KMS-11 (cell line): ENCODE measurements around the gene FAXC.

ENCODE experiments used
- H2AFZ ChIP-seq: fragments of 200-600 bp; sonication (generic); 2 replicates; pipeline ENCODE4 v1.6.1; 2016; ENCODE audit warnings: antibody characterized with exemption, mixed run types, low read depth
- H3K27ac ChIP-seq: fragments of 200-600 bp; sonication (generic); 2 replicates; pipeline ENCODE4 v1.6.1; 2016; ENCODE audit warnings: mild to moderate bottlenecking, mixed run types
- H3K27me3 ChIP-seq: fragments of 200-600 bp; sonication (generic); 2 replicates; pipeline ENCODE4 v1.6.1; 2017; ENCODE audit warnings: mild to moderate bottlenecking, low read depth, mixed run types, moderate library complexity; ENCODE audit not compliant: insufficient read depth
- H3K36me3 ChIP-seq: fragments of 200-600 bp; sonication (generic); 2 replicates; pipeline ENCODE4 v1.6.1; 2017; ENCODE audit warnings: mild to moderate bottlenecking, mixed run types; ENCODE audit not compliant: insufficient read depth
- H3K4me1 ChIP-seq: fragments of 200-600 bp; sonication (generic); 2 replicates; pipeline ENCODE4 v1.6.1; 2016; ENCODE audit warnings: mild to moderate bottlenecking, low read depth, mixed run types; ENCODE audit not compliant: poor library complexity, severe bottlenecking
- H3K4me2 ChIP-seq: fragments of 200-600 bp; sonication (generic); 2 replicates; pipeline ENCODE4 v1.7.0; 2016; ENCODE audit warnings: mild to moderate bottlenecking, mixed run types
- H3K4me3 ChIP-seq: fragments of 200-600 bp; sonication (generic); IDR thresholded peaks from 2 replicates; pipeline ENCODE4 v1.6.1; 2017; ENCODE audit warnings: low read depth, low read length, mixed read lengths; ENCODE audit not compliant: insufficient read depth
- H3K79me2 ChIP-seq: fragments of 200-600 bp; sonication (generic); 2 replicates; pipeline ENCODE4 v1.6.1; 2016; ENCODE audit warnings: low read depth, mixed run types; ENCODE audit not compliant: insufficient read depth
- H3K9ac ChIP-seq: fragments of 200-600 bp; sonication (generic); 2 replicates; pipeline ENCODE4 v1.6.1; 2016; ENCODE audit warnings: mild to moderate bottlenecking, mixed run types
- H4K20me1 ChIP-seq: fragments of 200-600 bp; sonication (generic); 2 replicates; pipeline ENCODE4 v1.6.1; 2016; ENCODE audit warnings: mild to moderate bottlenecking, mixed run types; ENCODE audit not compliant: insufficient read depth
- TF ChIP-seq, protein P1 (sequence below): fragments of 200-600 bp; sonication (generic); conservative IDR thresholded peaks from 2 replicates; pipeline ENCODE4 v1.6.1; 2017; ENCODE audit warnings: low read depth, mild to moderate bottlenecking, antibody characterized with exemption, low read length, moderate library complexity, mixed read lengths

The FAXC gene

DNA sequence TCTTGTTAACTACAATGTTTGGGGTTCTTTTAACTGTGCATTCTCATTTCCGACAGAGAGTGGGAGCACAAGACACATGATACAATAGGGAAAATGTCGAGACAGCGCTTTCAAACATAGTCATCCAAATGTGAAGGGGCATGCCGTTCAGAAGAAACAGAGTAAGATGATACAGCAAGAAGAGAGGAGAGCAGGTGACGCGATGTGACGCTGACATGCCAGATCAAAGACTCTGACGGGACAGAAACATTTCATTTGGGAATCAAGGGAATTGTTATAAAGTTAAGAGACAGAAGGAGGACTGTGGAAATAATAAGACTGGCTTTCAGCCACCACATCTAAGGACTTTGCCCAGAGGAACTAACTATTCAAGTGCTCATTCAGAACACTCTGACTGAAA lies 117.4 kb downstream of the FAXC start:
- Histone ChIP-seq H4K20me1 (no peaks in the 10 kb centered on the region), H3K4me1 (no peaks in the 10 kb centered on the region), H3K27ac (no peak overlapping the region), H3K9ac (no peak overlapping the region), H3K4me3 (no peak overlapping the region), H3K36me3 (no peaks in the 10 kb centered on the region), H3K4me2 (no peak overlapping the region), H3K79me2 (no peaks in the 10 kb centered on the region), H3K27me3 (no peaks in the 10 kb centered on the region), H2AFZ (no peak overlapping the region)
- TF ChIP-seq, protein P1, sequence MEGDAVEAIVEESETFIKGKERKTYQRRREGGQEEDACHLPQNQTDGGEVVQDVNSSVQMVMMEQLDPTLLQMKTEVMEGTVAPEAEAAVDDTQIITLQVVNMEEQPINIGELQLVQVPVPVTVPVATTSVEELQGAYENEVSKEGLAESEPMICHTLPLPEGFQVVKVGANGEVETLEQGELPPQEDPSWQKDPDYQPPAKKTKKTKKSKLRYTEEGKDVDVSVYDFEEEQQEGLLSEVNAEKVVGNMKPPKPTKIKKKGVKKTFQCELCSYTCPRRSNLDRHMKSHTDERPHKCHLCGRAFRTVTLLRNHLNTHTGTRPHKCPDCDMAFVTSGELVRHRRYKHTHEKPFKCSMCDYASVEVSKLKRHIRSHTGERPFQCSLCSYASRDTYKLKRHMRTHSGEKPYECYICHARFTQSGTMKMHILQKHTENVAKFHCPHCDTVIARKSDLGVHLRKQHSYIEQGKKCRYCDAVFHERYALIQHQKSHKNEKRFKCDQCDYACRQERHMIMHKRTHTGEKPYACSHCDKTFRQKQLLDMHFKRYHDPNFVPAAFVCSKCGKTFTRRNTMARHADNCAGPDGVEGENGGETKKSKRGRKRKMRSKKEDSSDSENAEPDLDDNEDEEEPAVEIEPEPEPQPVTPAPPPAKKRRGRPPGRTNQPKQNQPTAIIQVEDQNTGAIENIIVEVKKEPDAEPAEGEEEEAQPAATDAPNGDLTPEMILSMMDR, result no peak

DNA sequence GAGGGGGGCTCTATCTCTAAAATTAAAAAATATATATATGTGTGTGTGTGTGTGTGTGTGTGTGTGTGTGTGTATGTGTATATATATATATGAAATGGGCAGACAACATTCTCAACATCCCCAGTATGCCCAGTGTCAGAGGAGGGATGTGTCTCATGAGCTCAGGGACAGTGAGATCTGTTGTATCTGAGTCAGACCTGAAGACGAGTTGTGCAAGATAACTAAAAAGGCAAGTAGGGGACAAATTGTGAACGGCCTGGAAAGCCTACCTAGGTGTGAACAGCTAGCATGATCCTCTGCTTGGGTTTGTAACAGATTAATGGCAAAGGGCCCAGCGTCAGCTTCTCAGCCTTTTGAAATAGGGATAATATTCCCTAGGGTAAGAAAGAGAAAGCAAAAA lies 124.3 kb downstream of the FAXC start:
- H3K4me1 ChIP-seq, result no peaks in the 10 kb centered on the region
- no peaks in the 10 kb centered on the region for H3K79me2 ChIP-seq
- H4K20me1 ChIP-seq, result no peaks in the 10 kb centered on the region
- H3K4me3 ChIP-seq, result no peak overlapping the region
- no peak overlapping the region for H3K4me2 ChIP-seq
- no peaks in the 10 kb centered on the region; the same call in 1 of the 2 replicates for H3K36me3 ChIP-seq
- no peak overlapping the region for H2AFZ ChIP-seq
- no peak overlapping the region for H3K9ac ChIP-seq
- TF ChIP-seq, protein P1, result no peak
- H3K27me3 ChIP-seq, result no peaks in the 10 kb centered on the region
- H3K27ac ChIP-seq, result no peak overlapping the region
